Immature natural killer cell (primary cell): ENCODE results near the gene NCBP1. TPM values are rescaled to one million over a fixed set of nuclear protein-coding genes. Genes with fewer than 3 reads are reported as not detected.
A peak's percentile ranks its signal among the peaks of the same experiment; 100 is the strongest.

Source experiments
- DNase-seq, 3 donors: peaks; one replicate each; pipeline ENCODE4 v3.0.0; 2022; ENCODE audit warnings: mixed read lengths in 1 of 3
- H3K27ac Mint-ChIP-seq, 6 donors: one replicate each; pipeline ENCODE4 v1.8.0; 2020; ENCODE audit warnings: mixed read lengths in 6 of 6, mild to moderate bottlenecking in 5 of 6, inconsistent platforms in 4 of 6, moderate library complexity in 3 of 6
- H3K27me3 Mint-ChIP-seq, 3 donors: one replicate each; pipeline ENCODE4 v1.8.0; 2020 to 2021; ENCODE audit warnings: low read depth in 3 of 3, mild to moderate bottlenecking in 3 of 3, mixed read lengths in 3 of 3, moderate library complexity in 3 of 3, inconsistent platforms in 1 of 3
- H3K36me3 Mint-ChIP-seq, 3 donors: one replicate each; pipeline ENCODE4 v1.8.0; 2020; ENCODE audit warnings: mixed read lengths in 3 of 3, inconsistent platforms in 2 of 3, mild to moderate bottlenecking in 2 of 3
- H3K4me1 Mint-ChIP-seq, 2 donors: one replicate each; pipeline ENCODE4 v1.8.0; 2020; ENCODE audit warnings: inconsistent platforms in 2 of 2, mild to moderate bottlenecking in 2 of 2, mixed read lengths in 2 of 2, moderate library complexity in 1 of 2
- H3K4me3 Mint-ChIP-seq, 5 donors: one replicate each; pipeline ENCODE4 v1.8.0; 2020; ENCODE audit warnings: mild to moderate bottlenecking in 5 of 5, mixed read lengths in 5 of 5, inconsistent platforms in 3 of 5, moderate library complexity in 3 of 5
- H3K9me3 Mint-ChIP-seq, 6 donors: one replicate each; pipeline ENCODE4 v1.8.0; 2020; ENCODE audit warnings: mild to moderate bottlenecking in 6 of 6, mixed read lengths in 6 of 6, inconsistent platforms in 4 of 6, moderate library complexity in 3 of 6
- polyA plus RNA-seq, 3 donors: library from polyadenylated mRNA; unstranded; fragments of 300-500 nt; fragmentation: Illumina TruSeq; gene quantifications; one replicate each; pipeline ENCODE4 v1.2.3, GENCODE V29; 2021

Gene NCBP1
- polyA plus RNA-seq, 3 donors from 2014 or later, result 11.0 to 15.8 (median 12.8) TPM

DNA sequence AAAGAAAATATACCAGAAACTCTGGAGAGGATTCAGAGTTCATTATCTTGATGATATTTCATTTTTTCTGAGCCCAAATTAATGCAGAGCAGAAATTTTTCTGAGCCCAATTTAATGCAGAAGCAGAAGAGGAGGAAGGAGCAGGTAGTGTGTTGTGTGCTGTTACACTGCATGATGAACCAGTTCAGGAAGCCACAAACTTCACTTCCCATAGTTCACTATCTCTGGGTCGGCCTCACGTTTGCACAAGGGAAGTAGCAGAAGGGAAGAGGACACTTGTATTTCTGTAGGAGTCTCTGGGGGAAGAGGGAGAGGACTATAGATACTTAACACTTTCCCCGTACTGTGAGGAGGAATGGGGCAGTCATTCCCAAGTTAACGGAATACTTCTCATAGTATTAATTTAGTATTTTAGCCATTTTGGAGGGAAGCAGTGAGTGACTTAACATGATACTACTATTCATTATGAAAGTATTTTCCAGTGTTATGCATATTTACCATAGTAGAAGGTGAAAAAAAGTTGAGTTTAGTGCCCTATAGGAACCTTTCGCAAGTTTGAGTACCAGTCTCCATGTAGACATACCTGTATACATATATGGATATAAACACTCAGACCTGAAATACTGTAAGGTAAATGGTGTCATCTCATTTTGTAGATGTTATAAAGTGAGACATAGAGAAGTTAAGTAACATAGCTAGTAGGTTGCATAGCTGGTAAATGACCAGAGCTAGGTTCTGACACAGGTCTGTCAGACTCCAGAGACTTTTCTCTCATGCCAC lies 33.5 kb downstream of the NCBP1 start:
- H3K4me1 Mint-ChIP-seq, result peaks cover 3 to 22% of the 10 kb centered on the region in 2 donors
- no peaks in the 10 kb centered on the region for H3K9me3 Mint-ChIP-seq
- H3K4me3 Mint-ChIP-seq, result no peak overlapping the region
- H3K27ac Mint-ChIP-seq, result peak overlapping the region in 3 of 6 donors; percentile 1 to 51 (median 19)
- H3K27me3 Mint-ChIP-seq, result peaks cover 0 to 4% (median 0%) of the 10 kb centered on the region in 3 donors
- DNase-seq, result no peak
- H3K36me3 Mint-ChIP-seq, result peaks cover 26 to 76% (median 45%) of the 10 kb centered on the region in 3 donors

DNA sequence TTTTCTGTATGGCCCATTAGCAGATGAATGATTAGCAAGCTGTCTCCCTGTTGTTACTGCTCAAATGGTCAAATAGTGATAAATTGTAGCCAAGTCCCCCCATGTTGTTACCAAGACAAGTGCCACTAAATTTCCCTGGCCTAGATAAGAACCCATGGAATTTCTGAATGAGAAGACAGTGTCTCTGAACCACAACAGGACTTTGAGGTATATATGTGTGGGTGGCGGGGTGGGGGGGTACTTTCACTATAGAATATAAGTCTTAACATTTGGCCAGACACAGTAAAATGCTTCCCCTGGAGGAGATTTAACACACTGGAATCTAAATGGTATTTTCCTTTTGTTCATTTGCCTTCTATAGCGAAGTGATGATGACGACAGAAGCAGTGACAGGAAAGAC lies 34.9 kb downstream of the NCBP1 start:
- Mint-ChIP-seq H3K27me3 (peaks cover 0 to 3% (median 0%) of the 10 kb centered on the region in 3 donors), H3K27ac (peak overlapping the region in 2 of 6 donors; percentile 34 to 79), H3K9me3 (no peaks in the 10 kb centered on the region), H3K4me3 (no peak overlapping the region), H3K4me1 (peaks cover 3 to 22% of the 10 kb centered on the region in 2 donors), H3K36me3 (peaks cover 26 to 72% (median 44%) of the 10 kb centered on the region in 3 donors)
- DNase-seq, result no peak

- Mint-ChIP-seq H3K4me1 (peaks cover 3 to 15% of the 10 kb centered on the region in 2 donors), H3K4me3 (no peak overlapping the region), H3K9me3 (no peaks in the 10 kb centered on the region), H3K36me3 (peaks cover 27 to 73% (median 42%) of the 10 kb centered on the region in 3 donors), H3K27ac (no peak overlapping the region), H3K27me3 (peaks cover 0 to 3% (median 2%) of the 10 kb centered on the region in 3 donors)
- DNase-seq, result no peak
Measured at GRCh38 chr9:97670586-97670985, 37.0 kb downstream of the NCBP1 start.

DNA sequence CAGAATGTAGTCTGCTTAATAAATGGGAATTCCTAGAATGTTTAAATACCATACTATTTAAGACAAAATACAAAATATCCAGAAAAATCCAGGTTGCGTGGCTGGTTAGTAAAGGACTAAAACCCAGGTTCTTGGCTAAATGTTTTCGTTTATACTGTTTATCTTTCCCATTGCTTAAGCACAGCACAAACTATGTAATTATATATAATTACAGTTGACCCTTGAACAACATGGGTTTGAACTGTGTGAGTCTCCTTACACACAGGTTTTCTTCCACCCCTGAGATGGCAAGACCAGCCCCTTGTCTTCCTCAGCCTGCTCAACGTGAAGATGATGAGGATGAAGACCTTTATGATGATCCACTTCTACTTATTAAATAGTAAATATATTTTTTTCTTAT lies 38.8 kb downstream of the NCBP1 start:
- Mint-ChIP-seq H3K27me3 (peaks cover 0 to 2% (median 2%) of the 10 kb centered on the region in 3 donors), H3K4me3 (no peak overlapping the region), H3K27ac (no peak overlapping the region), H3K4me1 (no peaks in the 10 kb centered on the region), H3K9me3 (no peaks in the 10 kb centered on the region), H3K36me3 (peaks cover 22 to 70% (median 36%) of the 10 kb centered on the region in 3 donors)
- no peak for DNase-seq

DNA sequence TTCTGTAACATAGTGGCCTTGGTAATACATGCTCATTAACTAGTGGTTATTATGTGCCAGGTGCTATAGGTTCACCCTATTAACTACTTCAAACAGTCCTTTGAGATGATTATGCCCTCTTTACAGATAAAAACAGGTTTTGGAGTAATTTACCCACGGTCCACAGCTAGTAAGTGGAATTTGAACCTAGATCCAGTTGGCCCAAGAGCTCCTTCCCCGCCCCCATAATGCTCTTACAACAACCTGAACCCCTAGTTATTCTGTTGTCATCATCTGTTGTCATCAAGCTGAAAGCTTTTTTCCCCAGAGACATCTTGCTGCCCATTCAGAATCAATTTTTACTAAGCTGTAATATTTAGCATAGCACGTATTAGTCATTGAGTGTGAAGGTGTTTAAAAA lies 40.3 kb downstream of the NCBP1 start:
- no peak overlapping the region for H3K4me3 Mint-ChIP-seq
- peaks cover 0 to 6% of the 10 kb centered on the region in 2 donors for H3K4me1 Mint-ChIP-seq
- H3K9me3 Mint-ChIP-seq, result no peaks in the 10 kb centered on the region
- H3K36me3 Mint-ChIP-seq, result peaks cover 18 to 64% (median 34%) of the 10 kb centered on the region in 3 donors
- peaks cover 0 to 2% (median 2%) of the 10 kb centered on the region in 3 donors for H3K27me3 Mint-ChIP-seq
- DNase-seq, result no peak
- H3K27ac Mint-ChIP-seq, result peak overlapping the region in 4 of 6 donors; percentile 25 to 46 (median 36)

- Mint-ChIP-seq H3K4me3 (no peak overlapping the region), H3K27ac (no peak overlapping the region), H3K9me3 (no peaks in the 10 kb centered on the region), H3K27me3 (peaks cover 0 to 2% (median 2%) of the 10 kb centered on the region in 3 donors), H3K36me3 (peaks cover 11 to 53% (median 29%) of the 10 kb centered on the region in 3 donors), H3K4me1 (peaks cover 1 to 16% of the 10 kb centered on the region in 2 donors)
- no peak for DNase-seq
Measured at GRCh38 chr9:97675655-97676054, 42.0 kb downstream of the NCBP1 start.

DNA sequence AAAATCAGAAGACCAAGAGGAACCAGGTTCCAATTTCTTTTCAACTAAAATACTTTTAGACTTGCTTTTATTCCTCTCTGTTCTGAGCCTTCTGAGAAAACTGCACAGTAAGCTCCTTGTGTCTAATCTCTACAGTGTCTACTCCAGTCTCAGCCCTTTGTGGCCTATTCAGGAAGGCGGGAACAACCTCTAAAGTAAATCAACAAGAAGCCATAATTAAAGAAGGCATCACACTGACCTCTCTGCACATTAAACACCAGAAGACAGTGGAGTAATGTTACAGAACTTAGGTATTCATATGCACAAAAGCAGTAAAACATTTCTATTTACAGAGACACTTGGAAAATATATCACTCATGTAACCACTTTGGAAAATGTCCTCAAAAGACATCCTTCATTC lies 48.6 kb downstream of the NCBP1 start:
- Mint-ChIP-seq H3K4me1 (peaks cover 3 to 16% of the 10 kb centered on the region in 2 donors), H3K27ac (peak overlapping the region in 3 of 6 donors; percentile 29 to 42 (median 31)), H3K4me3 (no peak overlapping the region), H3K9me3 (no peaks in the 10 kb centered on the region), H3K36me3 (peaks cover 10 to 35% (median 12%) of the 10 kb centered on the region in 3 donors), H3K27me3 (peaks cover 0 to 3% (median 0%) of the 10 kb centered on the region in 3 donors)
- no peak for DNase-seq

DNA sequence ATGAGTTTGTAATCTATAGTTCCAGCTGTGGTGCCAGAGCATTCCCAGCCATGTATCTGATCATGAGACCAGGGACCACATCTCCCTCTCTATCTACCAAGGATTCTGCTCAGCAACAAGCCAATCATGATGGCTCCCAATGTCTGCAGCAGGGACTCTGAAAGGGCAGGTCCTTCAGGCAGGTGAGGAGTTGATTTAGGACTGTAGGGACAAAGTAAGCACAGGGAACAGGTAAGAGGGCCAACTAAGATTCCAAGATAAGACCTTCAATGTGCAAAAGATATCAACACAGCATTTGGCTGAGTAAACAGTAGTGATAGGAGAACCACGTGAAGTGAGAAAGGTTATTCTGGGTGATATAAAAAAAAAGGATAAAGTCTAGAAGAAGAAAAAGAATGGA lies 55.0 kb downstream of the NCBP1 start:
- peaks cover 0 to 4% (median 1%) of the 10 kb centered on the region in 3 donors for H3K27me3 Mint-ChIP-seq
- no peak overlapping the region for H3K27ac Mint-ChIP-seq
- DNase-seq, result no peak
- H3K4me1 Mint-ChIP-seq, result peaks cover 4 to 13% of the 10 kb centered on the region in 2 donors
- H3K9me3 Mint-ChIP-seq, result no peaks in the 10 kb centered on the region
- H3K4me3 Mint-ChIP-seq, result no peak overlapping the region
- peaks cover 14 to 36% (median 23%) of the 10 kb centered on the region in 3 donors for H3K36me3 Mint-ChIP-seq

GRCh38 chr9:97689401-97690180 lies 56.0 kb downstream of the NCBP1 start:
- peaks cover 13 to 23% of the 10 kb centered on the region in 2 donors for H3K4me1 Mint-ChIP-seq
- DNase-seq, result no peak
- H3K27ac Mint-ChIP-seq, result peak overlapping the region in 1 of 6 donors; percentile 12
- peaks cover 8 to 28% (median 16%) of the 10 kb centered on the region in 3 donors for H3K36me3 Mint-ChIP-seq
- H3K4me3 Mint-ChIP-seq, result no peak overlapping the region
- peaks cover 1 to 2% (median 2%) of the 10 kb centered on the region in 3 donors for H3K27me3 Mint-ChIP-seq
- no peaks in the 10 kb centered on the region for H3K9me3 Mint-ChIP-seq

DNA sequence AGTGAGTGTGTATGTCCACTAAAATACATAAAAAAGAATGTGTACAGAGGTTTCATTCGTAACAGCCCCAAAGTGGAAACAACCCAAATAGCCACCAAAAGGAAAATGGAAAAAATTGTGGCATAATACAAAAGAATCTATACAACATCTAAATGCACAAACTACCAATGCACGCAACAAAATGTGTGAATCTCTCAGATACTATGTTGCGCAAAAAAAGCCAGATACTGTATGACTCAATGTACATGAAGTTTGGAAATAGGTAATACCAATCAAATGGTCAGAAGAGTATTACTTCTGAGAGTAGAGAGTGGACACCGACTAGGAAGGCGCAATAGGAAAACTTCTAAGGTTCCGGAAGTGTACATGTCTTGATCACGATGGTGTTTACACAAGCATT lies 61.1 kb downstream of the NCBP1 start:
- H3K27me3 Mint-ChIP-seq, result peaks cover 3 to 10% (median 4%) of the 10 kb centered on the region in 3 donors
- no peak for DNase-seq
- peaks cover 0 to 12% (median 4%) of the 10 kb centered on the region in 3 donors for H3K36me3 Mint-ChIP-seq
- no peaks in the 10 kb centered on the region for H3K9me3 Mint-ChIP-seq
- peak overlapping the region in 1 of 5 donors; percentile 16 for H3K4me3 Mint-ChIP-seq
- H3K4me1 Mint-ChIP-seq, result peaks cover 42 to 50% of the 10 kb centered on the region in 2 donors
- H3K27ac Mint-ChIP-seq, result peak overlapping the region in 3 of 6 donors; percentile 28 to 65 (median 63)

DNA sequence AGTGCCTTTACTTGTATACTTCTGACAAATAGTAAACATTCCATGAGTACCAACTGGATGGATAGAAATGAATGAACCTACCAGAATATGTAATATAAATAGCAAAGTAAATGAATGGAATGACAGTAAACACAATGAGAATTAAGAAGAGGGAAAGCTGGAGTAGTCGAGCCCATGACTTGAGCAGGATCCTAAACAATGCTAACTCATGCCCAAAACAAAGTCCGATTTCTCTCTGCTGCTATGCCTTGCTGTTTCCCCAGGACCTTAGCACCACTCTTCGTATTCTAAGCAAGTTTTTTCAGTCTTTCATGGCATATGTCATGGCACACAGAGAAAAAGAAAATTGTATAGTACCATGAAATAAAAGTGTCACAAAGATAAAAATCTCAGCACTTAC lies 61.8 kb downstream of the NCBP1 start:
- DNase-seq, result no peak
- H3K9me3 Mint-ChIP-seq, result peaks cover 0 to 2% (median 0%) of the 10 kb centered on the region in 6 donors
- H3K36me3 Mint-ChIP-seq, result peaks cover 0 to 12% (median 4%) of the 10 kb centered on the region in 3 donors
- H3K4me3 Mint-ChIP-seq, result peak overlapping the region; percentile 50 to 94 (median 87)
- peaks cover 3 to 10% (median 5%) of the 10 kb centered on the region in 3 donors for H3K27me3 Mint-ChIP-seq
- peak overlapping the region in 3 of 6 donors; percentile 36 to 94 (median 94) for H3K27ac Mint-ChIP-seq
- peaks cover 42 to 50% of the 10 kb centered on the region in 2 donors for H3K4me1 Mint-ChIP-seq

DNA sequence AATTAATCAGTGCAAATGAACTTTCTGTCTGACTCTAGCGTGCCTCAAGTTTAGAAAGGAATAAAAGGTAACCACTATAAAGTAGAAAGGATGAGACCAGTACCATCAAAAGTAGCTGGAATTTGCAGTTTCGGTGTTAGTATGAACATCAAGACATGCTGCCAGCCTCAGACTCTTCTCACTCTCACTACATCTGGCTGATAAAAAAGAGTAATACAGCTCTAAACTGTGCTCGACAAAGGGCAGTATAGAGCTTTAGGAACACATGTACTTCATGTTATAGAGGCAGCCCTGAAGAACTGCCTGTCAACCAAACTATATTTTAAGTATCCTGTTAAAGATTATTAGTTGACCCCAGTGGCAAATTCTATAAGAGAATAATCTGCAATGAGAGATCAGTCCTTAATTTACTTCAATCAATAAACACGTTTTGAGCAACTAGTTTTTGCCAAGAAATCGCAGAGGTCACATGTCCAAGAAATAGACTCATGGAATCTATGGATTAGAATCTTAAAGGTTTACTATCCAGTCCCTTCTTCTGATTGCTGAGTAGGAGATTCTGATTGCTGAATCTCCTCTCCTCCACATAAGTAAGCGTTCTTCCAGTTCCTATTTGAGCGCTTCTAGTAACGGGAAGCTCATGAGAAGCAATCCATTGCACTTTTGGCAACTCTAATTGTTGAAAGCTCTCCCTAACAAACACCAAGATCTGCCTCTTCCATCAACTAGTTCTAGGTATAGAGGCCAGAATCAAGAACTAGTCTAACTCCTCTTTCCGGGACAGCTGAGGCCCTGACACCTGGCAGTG lies 62.6 kb downstream of the NCBP1 start:
- H3K4me3 Mint-ChIP-seq, result peak overlapping the region; percentile 86 to 94 (median 88)
- H3K9me3 Mint-ChIP-seq, result peaks cover 0 to 2% (median 0%) of the 10 kb centered on the region in 6 donors
- peaks cover 42 to 50% of the 10 kb centered on the region in 2 donors for H3K4me1 Mint-ChIP-seq
- H3K36me3 Mint-ChIP-seq, result peaks cover 0 to 8% (median 4%) of the 10 kb centered on the region in 3 donors
- peaks cover 5 to 10% (median 5%) of the 10 kb centered on the region in 3 donors for H3K27me3 Mint-ChIP-seq
- peak overlapping the region; percentile 94 to 98 (median 96) for H3K27ac Mint-ChIP-seq
- DNase-seq, result no peak
